Endothelial cell of umbilical vein (primary cell): ENCODE results near the gene HOXC13. TPM values are rescaled to one million over a fixed set of nuclear protein-coding genes. Genes with fewer than 3 reads are reported as not detected.

Source experiments
- BruUV-seq: library from RNA; stranded (reverse); fragments of 400-500 nt; replicated peaks from 2 replicates; lab custom pipeline; 2021; lab: Mats Ljungman, UMichigan
- CTCF ChIA-PET: fragments of 300-600, 350-600 bp; sonication (Branson Sonifier 250); formaldehyde crosslinking; loops from one replicate; lab custom pipeline; 2021; ENCODE audit warnings: antibody characterized with exemption, inconsistent platforms; lab: Charles Lee
- POLR2A ChIA-PET: fragments of 300-600, 350-600 bp; sonication (Branson Sonifier 250); formaldehyde crosslinking; loops from one replicate; lab custom pipeline; 2021; ENCODE audit warnings: antibody characterized with exemption, inconsistent platforms; lab: Charles Lee
- DNase-seq: peaks from one replicate; pipeline ENCODE4 v3.0.0-alpha.2; 2011; ENCODE audit warnings: low read depth, low spot score
- FAIRE-seq: peaks from 2 replicates; lab custom pipeline; 2011; peaks lifted over from hg19 to GRCh38; lab: Jason Lieb, UNC
- H2AFZ ChIP-seq: 2 replicates; pipeline ENCODE4 v1.6.0; 2012; ENCODE audit warnings: low read depth, low read length, control low read depth, inconsistent platforms
- H3K27ac ChIP-seq: 2 replicates; pipeline ENCODE4 v1.5.1; 2011; ENCODE audit warnings: low read depth, mild to moderate bottlenecking, control low read depth, low read length, moderate library complexity; ENCODE audit not compliant: insufficient read depth
- H3K27me3 ChIP-seq, 2 experiments: 2 replicates each; pipeline versions ENCODE4 v1.6.0 to v1.6.1; 2011; ENCODE audit warnings: low read length in 2 of 2, mixed read lengths in 1 of 2; ENCODE audit not compliant: control insufficient read depth in 2 of 2, insufficient read depth in 2 of 2
- H3K36me3 ChIP-seq, 2 experiments: 2 replicates in 1 of 2; 3 replicates in 1 of 2; pipeline ENCODE4 v1.5.1; 2011; ENCODE audit warnings: low read length in 2 of 2, mild to moderate bottlenecking in 1 of 2, moderate library complexity in 1 of 2; ENCODE audit not compliant: control insufficient read depth in 2 of 2, insufficient read depth in 2 of 2; ENCODE audit errors: extremely low read depth in 1 of 2
- H3K4me1 ChIP-seq: 3 replicates; pipeline ENCODE4 v1.5.1; 2011; ENCODE audit warnings: mild to moderate bottlenecking, low read length; ENCODE audit not compliant: control insufficient read depth, insufficient read depth; ENCODE audit errors: extremely low read depth
- H3K4me2 ChIP-seq: 2 replicates; pipeline ENCODE4 v1.6.1; 2011; ENCODE audit warnings: low read length, control low read depth, mixed read lengths; ENCODE audit not compliant: insufficient read depth
- H3K4me3 ChIP-seq, 3 experiments: fragments of 200-600 bp in 1 of 3; sonication (generic), shearing (Covaris generic) in 1 of 3; replicated peaks in 1 of 3; 2 replicates each; pipeline ENCODE4 v1.5.1; 2011 to 2016; ENCODE audit warnings: control low read depth in 3 of 3, low read length in 3 of 3, mild to moderate bottlenecking in 2 of 3, inconsistent platforms in 1 of 3, low read depth in 1 of 3, moderate library complexity in 1 of 3; ENCODE audit not compliant: insufficient read depth in 1 of 3
- H3K79me2 ChIP-seq: 2 replicates; pipeline ENCODE4 v1.6.0; 2012; ENCODE audit warnings: low read length, inconsistent platforms; ENCODE audit not compliant: control insufficient read depth, insufficient read depth
- H3K9ac ChIP-seq: replicated peaks from 2 replicates; pipeline ENCODE3; 2011; ENCODE audit warnings: low read length, control low read depth; ENCODE audit not compliant: insufficient read depth; ENCODE audit errors: extremely low read depth
- H3K9me1 ChIP-seq: replicated peaks from 3 replicates; pipeline ENCODE4 v1.6.0; 2011; ENCODE audit warnings: mild to moderate bottlenecking, low read length; ENCODE audit not compliant: control insufficient read depth, insufficient read depth; ENCODE audit errors: extremely low read depth
- H3K9me3 ChIP-seq: replicated peaks from 2 replicates; pipeline ENCODE4 v1.5.1; 2012; ENCODE audit warnings: low read length, inconsistent platforms; ENCODE audit not compliant: control insufficient read depth, insufficient read depth
- H4K20me1 ChIP-seq: replicated peaks from 2 replicates; pipeline ENCODE3; 2011; ENCODE audit warnings: mild to moderate bottlenecking, low read length; ENCODE audit not compliant: control insufficient read depth, insufficient read depth; ENCODE audit errors: extremely low read depth
- EZH2 ChIP-seq: IDR thresholded peaks from 2 replicates; pipeline ENCODE4 v1.6.1; 2012; ENCODE audit warnings: borderline replicate concordance, low read depth, mild to moderate bottlenecking, moderate library complexity, low read length, inconsistent platforms; ENCODE audit not compliant: severe bottlenecking
- FOS ChIP-seq: IDR thresholded peaks from 2 replicates; pipeline ENCODE4 v1.6.1; 2011; ENCODE audit warnings: mild to moderate bottlenecking, low read length, moderate library complexity, borderline replicate concordance; ENCODE audit not compliant: insufficient read depth
- GATA2 ChIP-seq: IDR thresholded peaks from 2 replicates; pipeline ENCODE4 v1.7.0; 2011; ENCODE audit warnings: low read depth, mild to moderate bottlenecking, moderate library complexity, mixed read lengths, low read length; ENCODE audit not compliant: insufficient read length, insufficient read depth
- JUN ChIP-seq: IDR thresholded peaks from 2 replicates; pipeline ENCODE4 v1.6.1; 2011; ENCODE audit warnings: borderline replicate concordance, low read depth; ENCODE audit not compliant: insufficient read length, insufficient read depth
- MAX ChIP-seq: IDR thresholded peaks from 2 replicates; pipeline ENCODE4 v1.6.1; 2011; ENCODE audit not compliant: insufficient read depth, insufficient read length
- MYC ChIP-seq: IDR thresholded peaks from one replicate; pipeline ENCODE4 v1.6.1; 2011; ENCODE audit warnings: mild to moderate bottlenecking, low read depth, low read length
- POLR2A ChIP-seq: IDR thresholded peaks from 2 replicates; pipeline ENCODE4 v1.6.1; 2012; ENCODE audit warnings: low read depth, mild to moderate bottlenecking, control low read depth, low read length
- POLR2AphosphoS5 ChIP-seq: IDR thresholded peaks from 2 replicates; pipeline ENCODE4 v1.6.1; 2012; ENCODE audit warnings: low read depth, mild to moderate bottlenecking, control low read depth, low read length, moderate library complexity; ENCODE audit not compliant: insufficient read depth
- dilution Hi-C: fragments of 300-500 bp; cut with MboI; formaldehyde crosslinking; loops from one replicate; pipeline ENCODE4 v1.15.0; 2019; ENCODE audit warnings: low sequenced_read_pairs; ENCODE audit not compliant: extremely low pct_ligation_motif_present
- intact Hi-C: fragments of 100-400 bp; cut with micrococcal nuclease; formaldehyde crosslinking; loops from one replicate; pipeline ENCODE4 v1.10.0; 2022
- polyA plus RNA-seq, 4 experiments: library from polyadenylated mRNA; depleted of rRNA in 3 of 4; stranded (reverse) in 3 of 4; unstranded in 1 of 4; fragments of >200 nt; gene quantifications; 2 replicates each; pipeline versions ENCODE4 v1.2.1 to v1.2.3, GENCODE V29; 2011 to 2012; ENCODE audit warnings: missing spikeins in 1 of 4
- total RNA-seq: library from RNA; stranded (reverse); gene quantifications from 2 replicates; pipeline ENCODE4 v1.2.3, GENCODE V29; 2021
- TF ChIP-seq, protein P1 (sequence below), 2 donors: IDR thresholded peaks; 1 replicate in 1 of 2; 2 replicates in 1 of 2; pipeline ENCODE4 v1.5.1; 2011; ENCODE audit warnings: low read length in 2 of 2, mild to moderate bottlenecking in 2 of 2, moderate library complexity in 2 of 2, control low read depth in 1 of 2, inconsistent platforms in 1 of 2, low read depth in 1 of 2; ENCODE audit not compliant: insufficient read depth in 1 of 2; ENCODE audit errors: extremely low read depth in 1 of 2

Gene HOXC13
- total and polyA plus RNA-seq, 2 donors (not counting 3 experiments of a cell fraction or from before 2014, with no cell fraction given): not detected

DNA sequence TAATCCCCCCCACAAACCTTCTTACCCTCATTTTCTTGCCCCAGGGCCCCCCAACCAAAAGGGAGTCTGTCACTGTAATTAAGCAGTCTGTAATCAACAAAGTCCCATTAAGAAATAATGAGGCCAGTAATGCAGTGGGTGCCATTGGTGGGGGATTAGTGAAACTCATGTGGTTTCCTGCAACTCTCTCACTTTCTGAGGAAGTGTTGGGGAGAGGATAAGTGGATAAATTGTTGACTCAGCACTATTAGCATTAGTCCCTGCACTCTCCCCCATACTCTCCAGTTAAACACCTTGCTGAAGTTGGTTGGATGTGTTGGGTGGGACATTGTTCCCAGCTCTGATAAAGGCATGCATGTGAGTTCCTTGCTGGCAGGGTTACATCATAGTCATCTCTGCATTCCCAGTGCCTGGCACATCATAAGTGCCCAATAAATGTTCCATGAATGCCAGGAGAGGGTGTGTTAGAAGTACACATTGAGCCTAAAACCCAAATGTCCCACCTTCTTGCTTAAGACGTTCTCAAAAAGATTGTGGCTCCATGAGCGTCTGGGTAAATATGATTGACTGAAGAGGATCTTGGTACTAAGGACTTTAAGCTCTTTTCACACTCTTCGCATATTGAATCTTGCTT, 45.8 kb upstream of the HOXC13 start:
- H3K79me2 ChIP-seq: no peaks in the 10 kb centered on the region
- POLR2A ChIA-PET: no interaction called here
- intact Hi-C loops: no loop called here
- H3K9me3 ChIP-seq: no peaks in the 10 kb centered on the region
- no peak overlapping the region for H2AFZ ChIP-seq
- CTCF ChIA-PET: no interaction called here
- dilution Hi-C loops: no loop called here
- no peak overlapping the region for H3K4me2 ChIP-seq
- peaks cover 0 to 8% of the 10 kb centered on the region in 2 experiments for H3K27me3 ChIP-seq
- H3K9ac ChIP-seq: no peak overlapping the region
- H3K27ac ChIP-seq: no peak overlapping the region
- BruUV-seq: no TSS peak
- no peaks in the 10 kb centered on the region for H4K20me1 ChIP-seq
- DNase-seq: no peak
- TF ChIP-seq POLR2AphosphoS5 (no peak), POLR2A (no peak), MAX (no peak), GATA2 (no peak), FOS (no peak), EZH2 (no peak), JUN (no peak), MYC (no peak)
- TF ChIP-seq, protein P1, sequence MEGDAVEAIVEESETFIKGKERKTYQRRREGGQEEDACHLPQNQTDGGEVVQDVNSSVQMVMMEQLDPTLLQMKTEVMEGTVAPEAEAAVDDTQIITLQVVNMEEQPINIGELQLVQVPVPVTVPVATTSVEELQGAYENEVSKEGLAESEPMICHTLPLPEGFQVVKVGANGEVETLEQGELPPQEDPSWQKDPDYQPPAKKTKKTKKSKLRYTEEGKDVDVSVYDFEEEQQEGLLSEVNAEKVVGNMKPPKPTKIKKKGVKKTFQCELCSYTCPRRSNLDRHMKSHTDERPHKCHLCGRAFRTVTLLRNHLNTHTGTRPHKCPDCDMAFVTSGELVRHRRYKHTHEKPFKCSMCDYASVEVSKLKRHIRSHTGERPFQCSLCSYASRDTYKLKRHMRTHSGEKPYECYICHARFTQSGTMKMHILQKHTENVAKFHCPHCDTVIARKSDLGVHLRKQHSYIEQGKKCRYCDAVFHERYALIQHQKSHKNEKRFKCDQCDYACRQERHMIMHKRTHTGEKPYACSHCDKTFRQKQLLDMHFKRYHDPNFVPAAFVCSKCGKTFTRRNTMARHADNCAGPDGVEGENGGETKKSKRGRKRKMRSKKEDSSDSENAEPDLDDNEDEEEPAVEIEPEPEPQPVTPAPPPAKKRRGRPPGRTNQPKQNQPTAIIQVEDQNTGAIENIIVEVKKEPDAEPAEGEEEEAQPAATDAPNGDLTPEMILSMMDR (IDR thresholded peaks at IDR 0.05; ENCODE audit: extremely low read depth in 1 of 2, insufficient read depth in 1 of 2, low read depth in 1 of 2, low read length in 2 of 2): no peak
- H3K9me1 ChIP-seq: no peaks in the 10 kb centered on the region
- H3K36me3 ChIP-seq: no peaks in the 10 kb centered on the region
- FAIRE-seq: no peak
- no peaks in the 10 kb centered on the region for H3K4me1 ChIP-seq
- no peak overlapping the region for H3K4me3 ChIP-seq
